ENCODE data around the gene B3GLCT.
"Not testable (repeated sequence)": the region's sequence is repeated elsewhere in the genome, so short reads cannot be mapped to it uniquely, and the experiment has no call there.

The B3GLCT gene

DNA sequence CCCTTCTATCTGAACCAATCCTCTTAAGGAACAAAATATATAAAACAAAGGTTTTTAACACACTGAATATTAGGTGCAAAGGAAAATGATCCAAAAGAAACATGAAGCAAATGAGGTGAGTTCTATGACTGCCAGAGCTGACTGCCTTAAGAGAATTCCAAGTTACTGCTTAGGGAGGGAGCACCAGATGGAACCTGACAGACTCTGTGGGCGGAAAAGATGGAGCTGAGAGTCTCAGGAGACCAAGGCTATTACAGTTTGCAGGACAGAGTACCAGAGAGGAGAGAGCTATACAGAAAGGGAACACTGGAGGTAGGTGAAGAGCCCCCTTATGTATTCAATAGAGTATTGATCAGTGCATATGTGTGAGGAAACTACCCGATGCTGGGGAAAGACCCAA is 87.2 kb downstream of the B3GLCT start:
- DNase-seq, result no peak

DNA sequence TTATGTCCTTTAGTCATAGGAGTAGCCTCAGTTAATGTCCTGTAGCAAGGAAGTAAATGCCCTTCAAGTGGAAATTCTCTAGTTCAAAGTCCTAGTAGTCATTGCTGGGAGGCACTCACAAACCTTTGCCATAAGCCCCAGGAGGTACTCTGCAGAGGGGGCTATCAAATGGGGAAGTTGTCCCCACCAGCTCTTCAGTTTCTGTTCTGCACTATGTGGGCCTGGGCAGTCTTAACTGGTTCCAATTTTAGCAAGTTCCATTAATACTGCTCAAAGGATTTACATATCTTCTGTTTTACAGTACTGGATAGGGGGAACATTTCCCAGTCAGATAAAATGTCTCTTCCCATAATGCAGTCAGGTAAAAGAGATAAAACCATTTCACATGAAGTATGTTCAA is 101.3 kb downstream of the B3GLCT start:
- DNase-seq, result no peak

DNA sequence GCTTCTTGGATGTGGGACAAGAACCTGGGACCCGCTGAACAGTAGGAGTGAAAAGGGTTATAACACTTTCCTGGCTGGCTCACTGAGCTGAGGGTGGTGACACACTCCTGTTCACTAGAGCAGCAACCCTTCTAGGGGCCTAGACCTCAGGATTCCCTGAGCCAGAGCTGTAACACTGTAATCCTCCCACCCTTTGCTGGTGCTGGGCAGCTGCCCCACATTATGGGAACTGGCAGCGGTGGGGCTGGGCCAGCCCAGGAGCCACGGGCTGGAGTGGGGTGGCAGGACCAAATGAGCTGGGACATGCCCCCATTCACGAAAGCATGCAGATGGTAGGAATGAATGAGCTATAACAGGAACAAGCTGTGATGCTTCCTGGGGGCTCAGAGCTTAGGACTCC is 110.6 kb downstream of the B3GLCT start:
- no peak for DNase-seq

DNA sequence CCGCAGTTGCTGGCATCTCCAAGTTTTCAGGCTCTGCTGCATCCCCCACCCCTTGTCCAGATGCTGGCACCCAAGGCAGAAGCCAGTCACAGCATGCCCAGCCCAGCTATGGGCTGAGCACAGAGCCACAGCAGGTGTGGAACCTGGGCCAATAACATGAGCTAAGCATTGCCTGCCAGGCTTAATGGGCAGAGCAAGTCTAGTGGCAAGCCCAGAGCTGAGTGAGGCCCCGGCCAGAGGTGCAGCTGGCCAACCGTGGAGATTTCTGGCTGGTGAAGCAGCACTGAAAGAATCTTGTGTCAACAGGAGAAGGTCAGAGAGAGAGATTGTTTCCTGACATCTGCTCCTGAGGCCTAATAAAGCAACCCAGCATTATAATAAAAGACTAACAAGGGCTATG is 111.0 kb downstream of the B3GLCT start:
- no peak for DNase-seq

DNA sequence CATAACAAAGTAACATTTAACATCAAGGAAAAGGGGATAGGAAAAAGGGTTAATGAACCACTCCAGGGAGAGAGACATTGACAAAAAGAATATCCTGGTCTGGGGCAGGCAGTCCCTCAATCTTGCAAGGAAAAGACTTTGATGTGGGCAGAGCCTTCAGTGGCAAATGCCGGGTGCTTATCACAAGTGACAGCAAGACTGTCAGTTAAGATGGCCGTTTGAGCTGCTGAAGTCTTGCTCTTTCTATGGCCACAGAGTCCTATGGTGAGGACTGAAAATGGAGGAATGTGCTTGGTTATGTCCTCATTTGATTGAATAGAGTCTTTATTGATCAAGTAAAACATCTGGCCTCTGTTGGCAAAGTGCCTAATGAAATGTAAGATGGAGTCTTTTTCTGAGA is 112.1 kb downstream of the B3GLCT start:
- DNase-seq, result no peak

DNA sequence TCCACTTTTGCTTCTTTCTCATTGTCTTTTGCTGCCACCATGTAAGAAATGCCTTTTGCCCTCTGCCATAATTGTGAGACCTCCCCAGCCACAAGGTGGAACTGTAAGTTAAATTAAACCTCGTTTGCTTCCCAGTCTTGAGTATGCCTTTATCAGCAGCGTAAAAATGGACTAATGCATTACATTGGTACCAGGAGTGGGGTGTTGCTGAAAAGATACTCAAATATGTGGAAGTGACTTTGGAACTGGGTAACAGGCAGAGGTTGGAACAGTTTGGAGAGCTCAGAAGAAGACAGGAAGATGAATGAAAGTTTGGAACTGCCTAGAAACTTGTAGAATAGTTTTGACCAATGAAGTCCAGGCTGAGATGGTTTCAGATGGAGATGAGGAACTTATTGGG is 115.2 kb downstream of the B3GLCT start:
- no peak for DNase-seq

GRCh38 chr13:31320946-31321345 is 121.2 kb downstream of the B3GLCT start:
- DNase-seq, result no peak

GRCh38 chr13:31321457-31321856 is 121.7 kb downstream of the B3GLCT start:
- DNase-seq, result no peak

GRCh38 chr13:31322026-31322425 is 122.3 kb downstream of the B3GLCT start:
- DNase-seq, result no peak

DNA sequence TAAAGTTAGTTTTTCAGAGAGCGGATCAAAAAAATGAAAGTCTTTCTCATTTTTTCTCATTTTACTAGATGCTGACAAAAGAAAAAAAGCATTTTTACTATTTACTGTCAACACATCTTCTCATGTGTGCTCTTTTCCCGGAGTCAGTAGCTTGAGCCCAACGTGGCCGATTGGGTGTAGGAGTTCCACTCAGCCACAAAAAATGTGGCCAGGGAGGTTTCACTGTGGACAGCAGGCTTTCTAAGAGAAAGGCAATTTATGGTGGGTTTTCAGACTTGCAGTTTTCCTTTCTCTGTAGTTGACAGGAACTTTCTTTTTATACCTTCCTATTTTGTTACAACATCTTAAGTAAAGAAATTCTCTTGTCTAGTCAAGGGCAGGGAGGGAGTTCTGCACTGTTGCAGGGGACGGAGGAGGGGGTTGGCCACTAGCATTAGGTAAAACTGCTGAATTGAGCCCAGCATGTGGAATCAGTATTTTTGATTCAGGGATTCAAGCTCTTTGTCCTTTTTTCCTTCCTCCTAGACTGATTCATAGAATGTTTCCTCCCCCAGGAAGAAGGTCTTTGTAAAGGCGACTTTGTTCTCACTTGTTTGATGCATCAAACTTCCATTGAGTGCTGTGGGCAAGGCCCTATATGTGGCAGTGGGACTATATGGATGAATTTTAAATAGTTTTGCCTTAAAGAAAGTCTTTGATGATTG is 123.1 kb downstream of the B3GLCT start:
- no peak for DNase-seq

GRCh38 chr13:31327182-31327860 is 127.5 kb downstream of the B3GLCT start:
- DNase-seq, result no peak

DNA sequence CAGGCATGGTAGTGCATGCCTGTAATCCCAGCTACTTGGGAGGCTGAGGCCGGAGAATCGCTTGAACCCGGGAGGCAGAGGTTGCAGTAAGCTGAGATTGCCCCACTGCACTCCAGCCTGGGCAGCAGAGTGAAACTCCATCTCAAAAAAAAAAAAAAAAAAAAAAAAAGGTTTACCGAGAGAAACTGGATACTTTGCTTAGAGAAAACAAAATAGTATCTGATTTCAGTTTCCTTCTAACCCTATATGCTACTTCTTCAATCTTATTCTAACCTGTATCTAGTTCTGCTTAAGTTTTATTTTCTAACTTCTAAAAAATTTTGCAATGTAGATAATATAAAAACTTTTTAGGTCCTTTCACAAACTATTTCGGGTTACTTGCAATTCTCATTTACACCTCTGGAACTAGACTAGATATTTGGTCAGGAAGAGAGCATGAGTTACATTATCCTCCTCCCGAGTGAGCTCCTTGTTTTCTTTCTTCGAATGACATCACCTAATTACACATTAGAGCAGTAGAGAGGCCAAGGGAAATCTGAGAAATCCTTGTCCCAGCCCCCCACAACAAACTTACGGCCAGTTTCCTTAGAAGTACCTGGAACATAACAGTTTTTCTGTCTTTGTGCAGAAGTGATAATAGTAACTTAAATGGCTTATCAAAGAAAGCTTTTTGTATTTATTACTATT is 128.9 kb downstream of the B3GLCT start:
- no peak for DNase-seq

- DNase-seq, result no peak
These were observed 130.5 kb downstream of the B3GLCT start for GRCh38 chr13:31330236-31330635.

DNA sequence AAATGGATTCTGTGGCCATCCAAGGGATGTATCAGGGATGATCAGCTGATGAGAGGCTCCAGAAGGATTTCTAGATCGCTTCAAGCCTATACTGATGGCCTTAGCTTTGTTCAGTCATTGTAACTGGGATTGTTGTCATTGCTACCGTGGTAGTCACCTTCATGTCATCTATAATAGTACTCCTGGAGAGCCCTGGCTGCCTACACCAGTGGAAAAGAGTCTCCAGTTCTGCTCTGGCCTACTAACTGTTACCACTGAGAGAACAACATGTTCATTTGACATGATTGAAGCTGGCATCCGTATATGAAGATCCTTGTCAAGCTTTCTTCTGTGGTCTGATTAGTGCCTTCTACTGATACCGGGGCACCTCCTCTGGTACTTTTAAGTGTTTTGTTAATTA is 131.3 kb downstream of the B3GLCT start:
- DNase-seq, result no peak

GRCh38 chr13:31334547-31334946 is 134.8 kb downstream of the B3GLCT start:
- no peak for DNase-seq

DNA sequence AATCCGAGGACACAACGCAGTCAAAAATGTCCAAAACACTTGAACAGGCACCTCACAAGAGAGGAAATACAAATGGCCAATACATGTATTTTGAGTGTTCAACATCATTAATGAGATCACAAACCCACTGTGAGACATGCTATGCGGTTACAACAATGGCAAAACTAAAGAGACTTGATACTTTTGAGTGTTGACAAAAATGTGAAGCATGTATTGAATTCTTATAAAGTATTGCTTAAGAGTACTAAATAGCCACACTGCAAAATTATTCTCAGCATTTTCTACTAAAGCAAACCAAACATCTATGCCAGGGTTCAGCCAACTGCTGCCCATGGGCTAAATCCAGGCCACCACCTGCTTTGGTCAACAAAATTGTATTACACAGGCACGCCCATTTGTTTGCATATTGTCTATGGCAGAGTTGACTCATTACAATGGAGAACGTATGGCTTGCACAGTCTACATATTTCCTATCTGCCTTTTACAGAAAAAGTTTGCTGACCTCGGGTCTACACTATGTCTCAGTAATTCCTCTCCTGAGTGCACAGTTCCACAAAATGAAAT is 135.3 kb downstream of the B3GLCT start:
- DNase-seq, result no peak

DNA sequence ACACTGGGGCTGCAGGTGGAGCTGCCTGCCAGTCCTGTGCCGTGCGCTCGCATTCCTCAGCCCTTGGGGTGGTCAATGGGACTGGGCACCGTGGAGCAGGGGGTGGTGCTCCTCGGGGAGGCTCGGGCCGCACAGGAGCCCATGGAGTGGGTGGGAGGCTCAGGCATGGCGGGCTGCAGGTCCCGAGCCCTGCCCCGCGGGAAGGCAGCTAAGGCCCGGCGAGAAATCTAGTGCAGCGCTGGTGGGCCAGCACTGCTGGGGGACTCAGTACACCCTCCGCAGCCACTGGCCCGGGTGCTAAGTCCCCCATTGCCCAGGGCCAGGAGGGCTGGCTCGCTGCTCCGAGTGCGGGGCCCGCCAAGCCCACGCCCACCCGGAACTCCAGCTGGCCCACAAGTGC is 139.8 kb downstream of the B3GLCT start:
- not testable (repeated sequence) for DNase-seq

- DNase-seq, result not testable (repeated sequence)
These were observed 141.1 kb downstream of the B3GLCT start for GRCh38 chr13:31340848-31341247.

- DNase-seq, result no peak
These were observed 147.1 kb downstream of the B3GLCT start for GRCh38 chr13:31346891-31347290.

DNA sequence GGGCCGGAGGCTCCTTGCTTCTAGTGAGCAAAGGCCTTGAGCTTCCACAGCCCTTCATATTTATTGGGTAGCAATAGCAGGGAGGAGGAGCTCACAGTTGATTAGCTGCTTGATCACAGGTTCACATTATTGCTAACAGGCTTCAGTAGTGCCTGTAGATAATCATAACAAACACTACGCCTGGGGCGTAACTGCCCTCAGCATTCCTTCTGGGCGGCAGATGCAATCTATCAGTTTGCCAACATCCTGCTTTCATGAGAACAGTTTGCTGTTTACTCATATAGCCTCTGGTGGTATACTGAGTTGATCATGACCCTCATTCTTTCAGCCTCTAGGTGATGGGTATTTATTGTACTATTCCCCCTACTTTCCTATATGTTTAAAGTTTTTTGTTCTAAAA is 149.4 kb downstream of the B3GLCT start:
- no peak for DNase-seq

DNA sequence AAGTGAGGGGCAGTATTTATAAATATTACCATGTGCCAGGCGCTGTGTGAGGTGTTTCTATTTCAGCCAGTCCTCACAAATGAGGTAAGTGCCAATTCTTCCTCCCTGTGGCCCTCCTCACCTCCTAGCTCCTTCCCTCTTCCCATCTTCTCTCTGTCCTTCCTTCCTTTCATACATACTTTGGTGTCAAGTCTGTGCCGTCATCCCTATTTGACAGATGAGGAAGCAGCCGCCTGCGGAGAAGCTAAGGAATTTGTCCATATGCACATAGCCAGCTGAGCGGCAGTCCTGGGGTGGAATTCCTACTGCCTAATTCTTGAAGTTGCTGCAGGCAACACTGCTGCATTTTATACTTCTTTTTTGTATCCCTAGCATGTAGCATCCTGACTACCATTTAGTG is 150.8 kb downstream of the B3GLCT start:
- no peak for DNase-seq

DNA sequence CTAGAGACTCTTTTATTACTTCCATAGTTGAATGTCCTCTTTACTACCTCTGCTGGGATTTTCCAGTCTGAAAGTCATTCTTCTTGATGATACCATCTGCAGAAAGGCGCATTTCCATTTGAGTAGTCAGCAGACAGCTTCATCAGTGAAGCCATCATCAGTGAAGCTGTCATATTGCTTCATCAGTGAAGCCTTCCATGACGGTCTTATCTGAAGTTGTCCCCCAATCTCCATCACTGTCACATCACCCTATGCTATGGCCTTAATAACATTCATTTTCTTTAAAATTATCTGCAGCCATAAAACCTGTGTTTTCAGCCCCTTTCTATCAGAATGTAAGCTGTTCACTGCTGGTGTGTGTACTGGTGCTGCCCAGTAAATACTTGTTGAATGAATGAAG is 151.6 kb downstream of the B3GLCT start:
- DNase-seq, result no peak

GRCh38 chr13:31352467-31352866 is 152.7 kb downstream of the B3GLCT start:
- no peak for DNase-seq

- DNase-seq, result no peak
These were observed 155.2 kb downstream of the B3GLCT start for GRCh38 chr13:31355001-31355400.
